Tibial nerve (tissue), 4 donors: ENCODE measurements around the gene FOXRED2.

Experiments used
- CTCF ChIP-seq, 5 experiments: fragments of 200-600 bp in 3 of 5; fragments of 450-650 bp in 2 of 5; sonication (generic) in 3 of 5; IDR thresholded peaks; one replicate each; pipeline ENCODE4 v1.5.1; 2016 to 2019; ENCODE audit warnings: antibody characterized with exemption in 5 of 5, mild to moderate bottlenecking in 3 of 5, moderate library complexity in 2 of 5
- EP300 ChIP-seq, 2 donors: sonication (generic); formaldehyde crosslinking; IDR thresholded peaks; one replicate each; pipeline ENCODE4 v1.6.1; 2017; ENCODE audit warnings: antibody characterized with exemption in 2 of 2, mild to moderate bottlenecking in 1 of 2
- POLR2A ChIP-seq, 2 donors: fragments of 450-650 bp; IDR thresholded peaks; one replicate each; pipeline ENCODE4 v1.6.1; 2017; ENCODE audit warnings: antibody characterized with exemption in 2 of 2, mild to moderate bottlenecking in 2 of 2, moderate library complexity in 2 of 2

GRCh38 chr22:36470994-36471331, 35.9 kb downstream of the FOXRED2 start:
- no peak for TF ChIP-seq CTCF (IDR thresholded peaks at IDR 0.05)
- no peak for TF ChIP-seq POLR2A (IDR thresholded peaks at IDR 0.05)
- TF ChIP-seq EP300 (IDR thresholded peaks at IDR 0.05) = no peak
